ENCODE data around the gene METRNL. TPM values are rescaled to one million over a fixed set of nuclear protein-coding genes. Genes with fewer than 3 reads are reported as not detected.
"Not testable (repeated sequence)": the region's sequence is repeated elsewhere in the genome, so short reads cannot be mapped to it uniquely, and the experiment has no call there.

Gene METRNL
- total RNA-seq, 1 experiment from 2014 or later: 44.6 TPM

DNA sequence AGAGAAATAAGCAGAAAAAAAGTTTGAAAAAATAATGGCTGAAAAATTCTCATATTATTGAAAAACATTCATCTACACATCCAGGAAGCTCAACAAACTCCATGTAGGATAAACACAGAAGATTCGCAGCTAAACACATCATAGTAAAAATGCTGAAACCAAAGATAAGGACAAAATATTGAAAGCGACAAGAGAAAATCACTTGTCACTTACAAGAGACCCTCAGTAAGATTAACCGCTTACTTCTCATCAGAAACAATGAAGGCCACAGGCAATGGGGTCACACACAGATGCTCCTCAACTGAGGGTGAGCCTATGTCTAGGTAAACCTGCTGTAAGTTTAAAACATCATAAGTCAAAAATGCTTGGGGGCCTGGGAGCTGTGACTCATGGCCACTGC lies 38.1 kb upstream of the METRNL start:
- intact Hi-C loops (cut with micrococcal nuclease; ENCODE audit: unreplicated experiment): no loop called here
- CTCF ChIA-PET: no interaction called here
- BruUV-seq (replicated peaks): no TSS peak

DNA sequence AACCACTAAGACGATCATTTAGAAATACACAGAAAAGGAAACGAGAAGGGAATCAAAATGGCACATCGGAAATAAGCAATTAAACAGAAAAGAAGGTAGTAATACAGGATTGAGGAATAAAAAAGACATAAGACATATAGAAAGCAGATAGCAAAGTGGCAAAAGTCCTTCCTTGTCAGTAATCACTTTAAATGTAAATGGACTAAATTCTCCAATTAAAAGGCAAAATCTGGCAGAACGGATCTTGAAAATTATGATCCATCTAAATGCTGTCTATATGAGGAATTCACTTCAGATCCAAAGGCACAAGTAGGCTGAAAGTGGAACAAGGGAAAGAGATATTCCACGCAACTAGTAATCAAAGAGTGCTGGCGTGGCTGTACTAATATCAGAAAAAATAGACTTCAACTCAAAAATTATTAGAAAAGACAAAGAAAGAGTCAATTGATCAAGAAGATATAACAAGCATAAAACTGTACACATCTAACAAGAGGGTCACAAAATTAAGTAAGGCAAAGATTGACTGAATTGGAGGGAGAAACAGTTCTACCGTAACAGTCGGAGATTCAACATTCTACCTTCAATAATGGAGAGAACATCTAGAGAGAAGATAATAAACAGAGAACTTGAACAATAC lies 36.8 kb upstream of the METRNL start:
- ChIA-PET CTCF (no interaction called here), POLR2A (ENCODE audit: unreplicated experiment) (no interaction called here)
- no peaks in the 10 kb centered on the region for H3K27me3 ChIP-seq (ENCODE audit: insufficient read depth, low read depth)
- no peak overlapping the region for H3K4me2 ChIP-seq
- no peak overlapping the region for H3K27ac ChIP-seq
- H3K36me3 ChIP-seq (ENCODE audit: low read depth): no peaks in the 10 kb centered on the region; the same call in 1 of the 2 replicates
- no peak overlapping the region for H3K4me3 ChIP-seq
- intact Hi-C loops (cut with micrococcal nuclease; ENCODE audit: unreplicated experiment): no loop called here
- TF ChIP-seq, protein P1, sequence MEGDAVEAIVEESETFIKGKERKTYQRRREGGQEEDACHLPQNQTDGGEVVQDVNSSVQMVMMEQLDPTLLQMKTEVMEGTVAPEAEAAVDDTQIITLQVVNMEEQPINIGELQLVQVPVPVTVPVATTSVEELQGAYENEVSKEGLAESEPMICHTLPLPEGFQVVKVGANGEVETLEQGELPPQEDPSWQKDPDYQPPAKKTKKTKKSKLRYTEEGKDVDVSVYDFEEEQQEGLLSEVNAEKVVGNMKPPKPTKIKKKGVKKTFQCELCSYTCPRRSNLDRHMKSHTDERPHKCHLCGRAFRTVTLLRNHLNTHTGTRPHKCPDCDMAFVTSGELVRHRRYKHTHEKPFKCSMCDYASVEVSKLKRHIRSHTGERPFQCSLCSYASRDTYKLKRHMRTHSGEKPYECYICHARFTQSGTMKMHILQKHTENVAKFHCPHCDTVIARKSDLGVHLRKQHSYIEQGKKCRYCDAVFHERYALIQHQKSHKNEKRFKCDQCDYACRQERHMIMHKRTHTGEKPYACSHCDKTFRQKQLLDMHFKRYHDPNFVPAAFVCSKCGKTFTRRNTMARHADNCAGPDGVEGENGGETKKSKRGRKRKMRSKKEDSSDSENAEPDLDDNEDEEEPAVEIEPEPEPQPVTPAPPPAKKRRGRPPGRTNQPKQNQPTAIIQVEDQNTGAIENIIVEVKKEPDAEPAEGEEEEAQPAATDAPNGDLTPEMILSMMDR (conservative IDR thresholded peaks at IDR 0.05): no peak
- no peak for TF ChIP-seq EZH2 (IDR thresholded peaks at IDR 0.05; ENCODE audit: low read depth)
- no TSS peak for BruUV-seq (replicated peaks)
- no peaks in the 10 kb centered on the region for H3F3A ChIP-seq (ENCODE audit: insufficient read depth, low read depth)
- no peak overlapping the region for H2AFZ ChIP-seq
- peaks cover 22% of the 10 kb centered on the region; the same call in 1 of the 2 replicates for H3K9me3 ChIP-seq (ENCODE audit: insufficient read depth, low read depth)
- H3K79me2 ChIP-seq (ENCODE audit: low read depth): no peaks in the 10 kb centered on the region
- DNase-seq: no peak
- H3K9me2 ChIP-seq (ENCODE audit: insufficient read depth): no peaks in the 10 kb centered on the region
- H4K20me1 ChIP-seq (ENCODE audit: insufficient read depth): no peaks in the 10 kb centered on the region
- no peaks in the 10 kb centered on the region for H3K4me1 ChIP-seq (replicated peaks; ENCODE audit: insufficient read depth)

More for the DNA sequence above, 38.1 kb upstream of the METRNL start:
- Histone ChIP-seq H3K4me1 (replicated peaks; ENCODE audit: insufficient read depth) (no peaks in the 10 kb centered on the region), H3K9me3 (ENCODE audit: insufficient read depth, low read depth) (peaks cover 16% of the 10 kb centered on the region; the same call in 1 of the 2 replicates), H3K27me3 (ENCODE audit: insufficient read depth, low read depth) (no peaks in the 10 kb centered on the region), H4K20me1 (ENCODE audit: insufficient read depth) (no peaks in the 10 kb centered on the region), H2AFZ (no peak overlapping the region), H3K36me3 (ENCODE audit: low read depth) (no peaks in the 10 kb centered on the region; the same call in 1 of the 2 replicates), H3K79me2 (ENCODE audit: low read depth) (no peaks in the 10 kb centered on the region), H3K9me2 (ENCODE audit: insufficient read depth) (no peaks in the 10 kb centered on the region), H3F3A (ENCODE audit: insufficient read depth, low read depth) (no peaks in the 10 kb centered on the region), H3K4me3 (no peak overlapping the region), H3K4me2 (no peak overlapping the region), H3K27ac (no peak overlapping the region)
- no peak for TF ChIP-seq EZH2 (IDR thresholded peaks at IDR 0.05; ENCODE audit: low read depth)
- TF ChIP-seq, protein P1 (conservative IDR thresholded peaks at IDR 0.05): no peak
- POLR2A ChIA-PET (ENCODE audit: unreplicated experiment): no interaction called here
- DNase-seq: no peak

DNA sequence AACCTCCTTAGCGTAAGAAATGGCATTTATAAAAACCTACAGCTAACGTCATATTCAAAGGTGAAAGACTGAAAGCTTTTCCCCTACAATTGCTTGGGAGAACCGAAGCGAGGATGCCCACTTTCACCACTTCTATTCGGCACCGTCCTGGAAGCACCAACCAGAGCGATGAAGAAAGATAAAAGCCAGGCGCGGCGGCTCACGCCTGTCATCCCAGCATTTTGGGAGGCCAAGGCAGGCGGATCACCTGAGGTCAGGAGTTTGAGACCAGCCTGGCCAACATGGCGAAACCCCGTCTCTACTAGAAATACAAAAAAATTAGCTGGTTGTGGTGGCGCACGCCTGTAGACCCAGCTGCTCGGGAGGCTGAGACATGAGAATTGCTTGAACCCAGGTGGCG lies 34.9 kb upstream of the METRNL start:
- DNase-seq; H4K20me1 ChIP-seq (ENCODE audit: insufficient read depth); H3K9me2 ChIP-seq (ENCODE audit: insufficient read depth); POLR2A ChIA-PET (ENCODE audit: unreplicated experiment); H2AFZ ChIP-seq; intact Hi-C loops (cut with micrococcal nuclease; ENCODE audit: unreplicated experiment); H3K79me2 ChIP-seq (ENCODE audit: low read depth); H3K27me3 ChIP-seq (ENCODE audit: insufficient read depth, low read depth); H3K4me2 ChIP-seq; H3K27ac ChIP-seq; BruUV-seq (replicated peaks); CTCF ChIA-PET; H3K4me3 ChIP-seq; H3K36me3 ChIP-seq (ENCODE audit: low read depth): not testable (repeated sequence)
- peaks cover 17% of the 10 kb centered on the region; the same call in 1 of the 2 replicates for H3F3A ChIP-seq (ENCODE audit: insufficient read depth, low read depth)
- peaks cover 17% of the 10 kb centered on the region; the same call in 1 of the 2 replicates for H3K4me1 ChIP-seq (replicated peaks; ENCODE audit: insufficient read depth)
- H3K9me3 ChIP-seq (ENCODE audit: insufficient read depth, low read depth): peaks cover 22% of the 10 kb centered on the region; the same call in 1 of the 2 replicates

Data from PC-9 (cell line).